Peyer's patch (tissue), 4 donors: ENCODE results near the gene THEMIS2. TPM values are rescaled to one million over a fixed set of nuclear protein-coding genes. Genes with fewer than 3 reads are reported as not detected.

Experiments used
- DNase-seq, 3 donors: peaks; one replicate each; pipeline ENCODE4 v3.0.0-alpha.2; 2017 to 2019
- H3K27ac ChIP-seq, 4 donors: fragments of 200-600 bp; sonication (generic); one replicate each; pipeline ENCODE4 v1.5.1; 2016 to 2019
- H3K27me3 ChIP-seq, 2 donors: fragments of 200-600 bp; sonication (generic); one replicate each; pipeline ENCODE4 v1.5.1; 2019
- H3K36me3 ChIP-seq, 3 donors: fragments of 200-600 bp; sonication (generic); one replicate each; pipeline ENCODE4 v1.5.1; 2016 to 2019
- H3K4me1 ChIP-seq, 4 donors: fragments of 200-600 bp; sonication (generic); one replicate each; pipeline ENCODE4 v1.5.1; 2016 to 2019
- H3K4me3 ChIP-seq, 4 donors: fragments of 200-600 bp; sonication (generic); 1 replicate in 3 of 4; 2 replicates in 1 of 4; pipeline ENCODE4 v1.5.1; 2016 to 2019; ENCODE audit warnings: mild to moderate bottlenecking in 1 of 4
- H3K9me3 ChIP-seq, 4 donors: fragments of 200-600 bp; sonication (generic); one replicate each; pipeline ENCODE4 v1.5.1; 2016 to 2019; ENCODE audit warnings: mild to moderate bottlenecking in 1 of 4
- CTCF ChIP-seq, 6 experiments: fragments of 450-650 bp in 4 of 6; fragments of 200-600 bp in 2 of 6; sonication (generic) in 1 of 6; IDR thresholded peaks; one replicate each; pipeline ENCODE4 v1.5.1; 2017 to 2019; ENCODE audit warnings: antibody characterized with exemption in 6 of 6, mild to moderate bottlenecking in 3 of 6, moderate library complexity in 1 of 6
- POLR2A ChIP-seq, 2 donors: fragments of 450-650 bp; IDR thresholded peaks; one replicate each; pipeline ENCODE4 v1.5.1; 2017; ENCODE audit warnings: antibody characterized with exemption in 2 of 2, mild to moderate bottlenecking in 2 of 2, moderate library complexity in 2 of 2
- total RNA-seq, 4 donors: library from RNA; depleted of rRNA; stranded (reverse); fragments of >200 nt; gene quantifications; one replicate each; pipeline ENCODE4 v1.1.0, GENCODE V29; 2016

The THEMIS2 gene
- total RNA-seq, 4 donors from 2014 or later = 8.1 to 86.6 (median 22.8) TPM

- H3K27me3 ChIP-seq = no peaks in the 10 kb centered on the region
- no peak overlapping the region for H3K4me3 ChIP-seq
- H3K4me1 ChIP-seq = peaks cover 0 to 6% (median 1%) of the 10 kb centered on the region in 4 donors
- no peak for DNase-seq
- H3K27ac ChIP-seq = peak overlapping the region in 1 of 4 donors; percentile 39
- H3K36me3 ChIP-seq = no peaks in the 10 kb centered on the region
- H3K9me3 ChIP-seq = no peaks in the 10 kb centered on the region
- no peak for TF ChIP-seq POLR2A (IDR thresholded peaks at IDR 0.05)
- TF ChIP-seq CTCF (IDR thresholded peaks at IDR 0.05) = no peak
Observed at GRCh38 chr1:27922272-27922671, 49.9 kb downstream of the THEMIS2 start.

GRCh38 chr1:27928216-27928954 lies 56.0 kb downstream of the THEMIS2 start:
- no peak for DNase-seq
- H3K9me3 ChIP-seq = no peaks in the 10 kb centered on the region
- no peak for TF ChIP-seq POLR2A (IDR thresholded peaks at IDR 0.05)
- TF ChIP-seq CTCF (IDR thresholded peaks at IDR 0.05) = no peak
- H3K27me3 ChIP-seq = no peaks in the 10 kb centered on the region
- no peak overlapping the region for H3K27ac ChIP-seq
- H3K4me3 ChIP-seq = no peak overlapping the region
- no peaks in the 10 kb centered on the region for H3K4me1 ChIP-seq
- no peaks in the 10 kb centered on the region for H3K36me3 ChIP-seq

GRCh38 chr1:27931184-27931583 lies 58.8 kb downstream of the THEMIS2 start:
- DNase-seq = peak in 1 of 3 donors; percentile 1
- TF ChIP-seq POLR2A (IDR thresholded peaks at IDR 0.05) = no peak
- TF ChIP-seq CTCF (IDR thresholded peaks at IDR 0.05) = no peak
- H3K27ac ChIP-seq = no peak overlapping the region
- no peaks in the 10 kb centered on the region for H3K36me3 ChIP-seq
- no peaks in the 10 kb centered on the region for H3K4me1 ChIP-seq
- no peaks in the 10 kb centered on the region for H3K27me3 ChIP-seq
- H3K4me3 ChIP-seq = no peak overlapping the region
- H3K9me3 ChIP-seq = no peaks in the 10 kb centered on the region

GRCh38 chr1:27931759-27932158 lies 59.4 kb downstream of the THEMIS2 start:
- Histone ChIP-seq H3K4me3 (no peak overlapping the region), H3K27me3 (no peaks in the 10 kb centered on the region), H3K27ac (no peak overlapping the region), H3K9me3 (no peaks in the 10 kb centered on the region), H3K4me1 (no peaks in the 10 kb centered on the region), H3K36me3 (no peaks in the 10 kb centered on the region)
- TF ChIP-seq POLR2A (IDR thresholded peaks at IDR 0.05) (no peak), CTCF (IDR thresholded peaks at IDR 0.05) (no peak)
- no peak for DNase-seq

- Histone ChIP-seq H3K4me3 (peak within 1 kb of the TSS in 3 of 4 donors; percentile 17 to 53 (median 44)), H3K27me3 (no peaks in the 10 kb centered on the region), H3K36me3 (no peaks in the 10 kb centered on the region), H3K9me3 (no peaks in the 10 kb centered on the region), H3K4me1 (no peaks in the 10 kb centered on the region), H3K27ac (peak within 1 kb of the TSS in 3 of 4 donors; percentile 36 to 77 (median 55))
- peak in 3 of 6 experiments; percentile 50 to 59 (median 54) for TF ChIP-seq CTCF (IDR thresholded peaks at IDR 0.05)
- peak; percentile 31 to 61 for TF ChIP-seq POLR2A (IDR thresholded peaks at IDR 0.05)
- DNase-seq = peak in 2 of 3 donors; percentile 79 to 82
Observed at GRCh38 chr1:27934818-27935549, 62.6 kb downstream of the THEMIS2 start, which contains the start of gene SMPDL3B. TSS of gene SMPDL3B (plus strand) at chr1:27935000. CDS start at chr1:27935184, 184 bp downstream.
